Endothelial cell of hepatic sinusoid (primary cell): ENCODE results near the gene TIMM23.

Source experiments
- in situ Hi-C: cut with HindIII; loops from 2 replicates; pipeline ENCODE4 v1.10.0; 2017; ENCODE audit warnings: low sequenced_read_pairs

TIMM23 gene

DNA sequence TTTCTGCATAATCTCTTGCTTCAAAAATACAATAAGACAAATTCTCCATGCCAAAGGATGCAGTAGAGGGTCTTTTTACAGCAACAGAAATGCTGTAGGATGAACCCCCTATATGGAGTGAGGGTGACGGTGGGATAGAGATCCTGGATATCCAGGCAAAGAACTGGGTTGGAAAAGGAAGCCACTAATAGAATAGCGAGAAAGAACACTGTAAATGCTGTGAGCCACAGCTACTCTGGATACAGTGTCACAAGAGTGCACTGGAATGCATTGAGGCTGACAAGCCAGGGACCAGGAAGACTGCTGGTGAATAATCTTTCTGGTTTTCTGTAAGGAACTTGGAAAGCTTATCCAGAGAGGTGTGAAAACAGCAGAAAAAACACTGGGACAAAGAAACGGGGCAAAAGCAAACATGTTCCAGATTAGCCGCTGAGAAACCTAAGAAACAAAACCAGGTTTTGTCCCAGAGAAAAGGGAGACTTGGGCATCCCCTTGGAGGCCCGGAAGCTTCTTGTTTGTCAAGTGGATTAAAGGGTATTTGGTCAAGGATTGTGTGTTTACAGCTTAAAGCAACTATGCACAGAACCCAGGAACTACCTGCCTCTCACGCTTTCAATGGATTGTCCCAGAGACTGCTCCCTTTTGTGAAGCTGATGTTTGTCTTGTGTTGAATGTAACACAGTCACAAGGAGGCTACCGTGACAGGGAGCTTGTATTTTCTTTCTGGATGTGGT lies 79.9 kb downstream of the TIMM23 start:
- in situ Hi-C loops = no loop called here

DNA sequence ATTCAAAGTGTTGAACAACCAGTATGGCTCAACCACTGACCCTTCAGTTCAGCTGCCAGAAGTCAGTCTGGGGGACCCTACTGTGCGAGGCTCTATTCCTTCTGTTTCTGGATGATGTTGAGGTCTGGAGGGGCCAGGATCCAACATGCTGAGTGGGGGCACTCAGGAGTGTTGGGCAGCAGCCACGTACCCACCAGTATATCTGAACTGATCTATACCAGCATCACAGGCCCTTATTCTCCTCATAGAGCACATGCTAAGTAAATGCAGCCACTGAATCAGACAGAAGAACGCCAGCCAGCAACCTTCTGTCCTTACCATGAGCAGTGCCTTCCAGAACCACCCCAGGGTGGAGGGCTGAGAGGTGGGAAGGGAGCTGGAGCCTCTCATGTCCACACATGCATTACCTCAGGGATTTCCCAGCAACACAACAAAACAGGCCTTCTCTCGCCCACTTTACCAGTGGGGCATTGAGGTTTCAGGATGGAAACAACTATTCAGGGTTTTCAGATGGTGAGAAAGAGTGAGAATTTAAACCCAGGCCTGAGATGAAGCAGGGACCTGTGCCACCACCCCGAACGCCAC lies 80.6 kb downstream of the TIMM23 start:
- in situ Hi-C loops = no loop called here
